ENCODE results near the gene ACADVL. TPM values are rescaled to one million over a fixed set of nuclear protein-coding genes. Genes with fewer than 3 reads are reported as not detected.
A peak's percentile ranks its signal among the peaks of the same experiment; 100 is the strongest.

ACADVL gene
- total RNA-seq, 1 donor from 2014 or later: 119 TPM

GRCh38 chr17:7222972-7223292 is 3.2 kb downstream of the ACADVL start:
- peaks cover 58 to 63% (median 60%) of the 10 kb centered on the region in 3 donors for H3K4me1 ChIP-seq (ENCODE audit: control insufficient read depth in 3 of 3, insufficient read depth in 3 of 3, low read length in 3 of 3)

GRCh38 chr17:7223375-7223774 is 3.6 kb downstream of the ACADVL start:
- Histone ChIP-seq H3K4me1 (ENCODE audit: control insufficient read depth in 3 of 3, insufficient read depth in 3 of 3, low read length in 3 of 3) (peaks cover 54 to 58% (median 55%) of the 10 kb centered on the region in 3 donors), H3K9me3 (ENCODE audit: control insufficient read depth in 3 of 3, low read length in 3 of 3) (no peaks in the 10 kb centered on the region), H3K27ac (ENCODE audit: low read depth, low read length) (no peak overlapping the region), H3K4me3 (ENCODE audit: low read length in 3 of 3) (no peak overlapping the region), H3K27me3 (ENCODE audit: control insufficient read depth in 3 of 3, insufficient read depth in 3 of 3, low read length in 3 of 3) (no peaks in the 10 kb centered on the region), H3K9ac (ENCODE audit: low read depth in 1 of 3, low read length in 3 of 3) (peak overlapping the region in 2 of 3 donors; percentile 40 to 51), H3K36me3 (ENCODE audit: control insufficient read depth in 3 of 3, insufficient read depth in 3 of 3, low read length in 3 of 3) (peaks cover 67 to 73% (median 70%) of the 10 kb centered on the region in 3 donors)

More at GRCh38 chr17:7222972-7223292, 3.2 kb downstream of the ACADVL start:
- Histone ChIP-seq H3K27ac (ENCODE audit: low read depth, low read length) (no peak overlapping the region), H3K27me3 (ENCODE audit: control insufficient read depth in 3 of 3, insufficient read depth in 3 of 3, low read length in 3 of 3) (no peaks in the 10 kb centered on the region), H3K9ac (ENCODE audit: low read depth in 1 of 3, low read length in 3 of 3) (no peak overlapping the region), H3K36me3 (ENCODE audit: control insufficient read depth in 3 of 3, insufficient read depth in 3 of 3, low read length in 3 of 3) (peaks cover 63 to 70% (median 69%) of the 10 kb centered on the region in 3 donors), H3K4me3 (ENCODE audit: low read length in 3 of 3) (no peak overlapping the region), H3K9me3 (ENCODE audit: control insufficient read depth in 3 of 3, low read length in 3 of 3) (no peaks in the 10 kb centered on the region)

- Histone ChIP-seq H3K9me3 (ENCODE audit: control insufficient read depth in 3 of 3, low read length in 3 of 3) (no peaks in the 10 kb centered on the region), H3K27me3 (ENCODE audit: control insufficient read depth in 3 of 3, insufficient read depth in 3 of 3, low read length in 3 of 3) (no peaks in the 10 kb centered on the region), H3K4me1 (ENCODE audit: control insufficient read depth in 3 of 3, insufficient read depth in 3 of 3, low read length in 3 of 3) (peaks cover 48 to 53% (median 50%) of the 10 kb centered on the region in 3 donors), H3K27ac (ENCODE audit: low read depth, low read length) (no peak overlapping the region), H3K9ac (ENCODE audit: low read depth in 1 of 3, low read length in 3 of 3) (peak overlapping the region in 2 of 3 donors; percentile 45 to 51), H3K36me3 (ENCODE audit: control insufficient read depth in 3 of 3, insufficient read depth in 3 of 3, low read length in 3 of 3) (peaks cover 71 to 79% (median 73%) of the 10 kb centered on the region in 3 donors), H3K4me3 (ENCODE audit: low read length in 3 of 3) (no peak overlapping the region)
Observed at GRCh38 chr17:7224110-7224509, 4.4 kb downstream of the ACADVL start.

GRCh38 chr17:7224661-7225111 is 4.9 kb downstream of the ACADVL start:
- Histone ChIP-seq H3K27me3 (ENCODE audit: control insufficient read depth in 3 of 3, insufficient read depth in 3 of 3, low read length in 3 of 3) (no peaks in the 10 kb centered on the region), H3K9me3 (ENCODE audit: control insufficient read depth in 3 of 3, low read length in 3 of 3) (no peaks in the 10 kb centered on the region), H3K4me3 (ENCODE audit: low read length in 3 of 3) (no peak overlapping the region), H3K4me1 (ENCODE audit: control insufficient read depth in 3 of 3, insufficient read depth in 3 of 3, low read length in 3 of 3) (peaks cover 43 to 48% (median 45%) of the 10 kb centered on the region in 3 donors), H3K27ac (ENCODE audit: low read depth, low read length) (no peak overlapping the region), H3K9ac (ENCODE audit: low read depth in 1 of 3, low read length in 3 of 3) (peak overlapping the region in 1 of 3 donors; percentile 45), H3K36me3 (ENCODE audit: control insufficient read depth in 3 of 3, insufficient read depth in 3 of 3, low read length in 3 of 3) (peaks cover 77 to 85% (median 79%) of the 10 kb centered on the region in 3 donors)

- Histone ChIP-seq H3K9ac (ENCODE audit: low read depth in 1 of 3, low read length in 3 of 3) (no peak overlapping the region), H3K4me3 (ENCODE audit: low read length in 3 of 3) (no peak overlapping the region), H3K27me3 (ENCODE audit: control insufficient read depth in 3 of 3, insufficient read depth in 3 of 3, low read length in 3 of 3) (no peaks in the 10 kb centered on the region), H3K9me3 (ENCODE audit: control insufficient read depth in 3 of 3, low read length in 3 of 3) (no peaks in the 10 kb centered on the region), H3K4me1 (ENCODE audit: control insufficient read depth in 3 of 3, insufficient read depth in 3 of 3, low read length in 3 of 3) (peaks cover 36 to 40% (median 38%) of the 10 kb centered on the region in 3 donors), H3K36me3 (ENCODE audit: control insufficient read depth in 3 of 3, insufficient read depth in 3 of 3, low read length in 3 of 3) (peaks cover 81 to 90% (median 88%) of the 10 kb centered on the region in 3 donors), H3K27ac (ENCODE audit: low read depth, low read length) (no peak overlapping the region)
Observed at GRCh38 chr17:7225711-7226331, 6.1 kb downstream of the ACADVL start.

- Histone ChIP-seq H3K27ac (ENCODE audit: low read depth, low read length) (no peak overlapping the region), H3K36me3 (ENCODE audit: control insufficient read depth in 3 of 3, insufficient read depth in 3 of 3, low read length in 3 of 3) (peaks cover 69 to 78% (median 77%) of the 10 kb centered on the region in 3 donors), H3K4me1 (ENCODE audit: control insufficient read depth in 3 of 3, insufficient read depth in 3 of 3, low read length in 3 of 3) (peaks cover 24 to 33% (median 26%) of the 10 kb centered on the region in 3 donors), H3K4me3 (ENCODE audit: low read length in 3 of 3) (no peak overlapping the region), H3K9me3 (ENCODE audit: control insufficient read depth in 3 of 3, low read length in 3 of 3) (no peaks in the 10 kb centered on the region), H3K27me3 (ENCODE audit: control insufficient read depth in 3 of 3, insufficient read depth in 3 of 3, low read length in 3 of 3) (no peaks in the 10 kb centered on the region), H3K9ac (ENCODE audit: low read depth in 1 of 3, low read length in 3 of 3) (no peak overlapping the region)
Observed at GRCh38 chr17:7226721-7227710, 7.3 kb downstream of the ACADVL start.

- Histone ChIP-seq H3K4me1 (ENCODE audit: control insufficient read depth in 3 of 3, insufficient read depth in 3 of 3, low read length in 3 of 3) (peaks cover 18 to 33% (median 23%) of the 10 kb centered on the region in 3 donors), H3K4me3 (ENCODE audit: low read length in 3 of 3) (no peak overlapping the region), H3K27ac (ENCODE audit: low read depth, low read length) (no peak overlapping the region), H3K9ac (ENCODE audit: low read depth in 1 of 3, low read length in 3 of 3) (no peak overlapping the region), H3K27me3 (ENCODE audit: control insufficient read depth in 3 of 3, insufficient read depth in 3 of 3, low read length in 3 of 3) (no peaks in the 10 kb centered on the region), H3K9me3 (ENCODE audit: control insufficient read depth in 3 of 3, low read length in 3 of 3) (no peaks in the 10 kb centered on the region), H3K36me3 (ENCODE audit: control insufficient read depth in 3 of 3, insufficient read depth in 3 of 3, low read length in 3 of 3) (peaks cover 50 to 59% (median 59%) of the 10 kb centered on the region in 3 donors)
Observed at GRCh38 chr17:7228920-7229319, 9.2 kb downstream of the ACADVL start.

GRCh38 chr17:7229504-7229903 is 9.8 kb downstream of the ACADVL start:
- H3K27ac ChIP-seq (ENCODE audit: low read depth, low read length): no peak overlapping the region
- no peaks in the 10 kb centered on the region for H3K9me3 ChIP-seq (ENCODE audit: control insufficient read depth in 3 of 3, low read length in 3 of 3)
- peaks cover 13 to 29% (median 20%) of the 10 kb centered on the region in 3 donors for H3K4me1 ChIP-seq (ENCODE audit: control insufficient read depth in 3 of 3, insufficient read depth in 3 of 3, low read length in 3 of 3)
- no peak overlapping the region for H3K4me3 ChIP-seq (ENCODE audit: low read length in 3 of 3)
- no peaks in the 10 kb centered on the region for H3K27me3 ChIP-seq (ENCODE audit: control insufficient read depth in 3 of 3, insufficient read depth in 3 of 3, low read length in 3 of 3)
- H3K36me3 ChIP-seq (ENCODE audit: control insufficient read depth in 3 of 3, insufficient read depth in 3 of 3, low read length in 3 of 3): peaks cover 46 to 54% (median 54%) of the 10 kb centered on the region in 3 donors
- H3K9ac ChIP-seq (ENCODE audit: low read depth in 1 of 3, low read length in 3 of 3): no peak overlapping the region

GRCh38 chr17:7232114-7232513 is 12.4 kb downstream of the ACADVL start:
- Histone ChIP-seq H3K27me3 (ENCODE audit: control insufficient read depth in 3 of 3, insufficient read depth in 3 of 3, low read length in 3 of 3) (no peaks in the 10 kb centered on the region), H3K4me3 (ENCODE audit: low read length in 3 of 3) (peak overlapping the region in 2 of 3 donors; percentile 6 to 17), H3K4me1 (ENCODE audit: control insufficient read depth in 3 of 3, insufficient read depth in 3 of 3, low read length in 3 of 3) (peaks cover 17 to 35% (median 28%) of the 10 kb centered on the region in 3 donors), H3K36me3 (ENCODE audit: control insufficient read depth in 3 of 3, insufficient read depth in 3 of 3, low read length in 3 of 3) (peaks cover 33 to 48% (median 34%) of the 10 kb centered on the region in 3 donors), H3K27ac (ENCODE audit: low read depth, low read length) (no peak overlapping the region), H3K9ac (ENCODE audit: low read depth in 1 of 3, low read length in 3 of 3) (no peak overlapping the region), H3K9me3 (ENCODE audit: control insufficient read depth in 3 of 3, low read length in 3 of 3) (no peaks in the 10 kb centered on the region)
